Measurements from ENCODE around the gene OR6B3. TPM values are rescaled to one million over a fixed set of nuclear protein-coding genes. Genes with fewer than 3 reads are reported as not detected.

OR6B3 gene
- total RNA-seq, 1 experiment from 2014 or later = not detected

DNA sequence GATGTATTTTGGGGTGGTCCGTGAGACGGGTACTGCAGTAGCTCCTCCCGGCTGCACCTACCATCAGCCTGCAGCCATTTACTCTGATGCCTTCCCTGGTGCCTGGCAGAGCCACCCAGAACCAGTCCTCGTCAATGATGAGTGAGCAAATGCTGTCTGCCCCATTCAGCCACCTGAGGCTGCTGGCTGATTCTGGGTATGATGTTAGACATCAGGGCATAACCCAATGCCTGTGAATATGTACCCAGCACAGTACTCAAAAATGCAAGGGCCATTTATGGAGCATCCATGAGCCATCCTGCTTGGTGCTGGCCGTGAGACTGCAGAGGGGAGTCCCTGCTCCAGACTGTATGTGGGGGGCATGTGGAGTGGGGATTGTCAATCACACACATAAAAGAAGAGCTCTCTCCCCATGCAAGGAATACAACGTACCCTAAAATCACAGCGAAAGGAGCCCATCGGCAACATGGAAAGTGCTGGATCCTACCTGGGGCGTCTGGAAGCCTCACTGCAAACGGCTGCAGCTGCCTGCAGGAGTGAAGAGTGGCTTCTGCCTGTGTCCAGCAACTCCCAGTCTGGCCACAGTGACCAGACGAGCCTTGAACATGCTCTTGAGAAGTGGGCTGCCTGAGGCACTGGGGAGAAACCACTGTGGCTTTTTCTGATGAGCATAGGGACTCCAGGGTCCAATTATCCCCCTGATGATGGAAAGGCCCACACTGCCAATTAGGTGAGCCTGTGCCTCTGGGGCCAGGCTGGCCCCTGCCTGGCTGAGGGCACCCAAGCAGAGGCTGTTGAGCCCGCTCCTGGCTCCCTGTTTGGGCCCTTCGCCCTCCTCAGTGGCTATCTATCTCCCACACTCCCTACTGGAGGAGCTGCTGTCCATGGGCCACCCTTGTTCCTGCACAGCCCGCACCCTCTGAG, 20.7 kb downstream of the OR6B3 start:
- peak; percentile 67 for ATAC-seq
- DNase-seq (ENCODE audit: low read depth, low spot score) = no peak
- ChIA-PET CTCF (no interaction called here), POLR2A (no interaction called here)
- no TSS peak for BruUV-seq (replicated peaks)
- peaks cover 18% of the 10 kb centered on the region for H3K27me3 ChIP-seq (ENCODE audit: control insufficient read depth, insufficient read depth, low read length)
- H3K4me1 ChIP-seq (ENCODE audit: control insufficient read depth, insufficient read depth, low read length) = no peaks in the 10 kb centered on the region
- intact Hi-C loops (cut with micrococcal nuclease; ENCODE audit: unreplicated experiment) = no loop called here
- in situ Hi-C loops (cut with HindIII; ENCODE audit: low pct_unique_long_range_greater_than_20kb, low sequenced_read_pairs) = no loop called here
- H3K9me3 ChIP-seq (ENCODE audit: control insufficient read depth, insufficient read depth, low read depth, low read length) = no peaks in the 10 kb centered on the region
- TF ChIP-seq TCF7L2 (IDR thresholded peaks at IDR 0.05; ENCODE audit: low read depth, low read length) = no peak
- no peak for TF ChIP-seq POLR2AphosphoS5 (IDR thresholded peaks at IDR 0.05; ENCODE audit: low read depth, low read length)
- TF ChIP-seq, protein P1, sequence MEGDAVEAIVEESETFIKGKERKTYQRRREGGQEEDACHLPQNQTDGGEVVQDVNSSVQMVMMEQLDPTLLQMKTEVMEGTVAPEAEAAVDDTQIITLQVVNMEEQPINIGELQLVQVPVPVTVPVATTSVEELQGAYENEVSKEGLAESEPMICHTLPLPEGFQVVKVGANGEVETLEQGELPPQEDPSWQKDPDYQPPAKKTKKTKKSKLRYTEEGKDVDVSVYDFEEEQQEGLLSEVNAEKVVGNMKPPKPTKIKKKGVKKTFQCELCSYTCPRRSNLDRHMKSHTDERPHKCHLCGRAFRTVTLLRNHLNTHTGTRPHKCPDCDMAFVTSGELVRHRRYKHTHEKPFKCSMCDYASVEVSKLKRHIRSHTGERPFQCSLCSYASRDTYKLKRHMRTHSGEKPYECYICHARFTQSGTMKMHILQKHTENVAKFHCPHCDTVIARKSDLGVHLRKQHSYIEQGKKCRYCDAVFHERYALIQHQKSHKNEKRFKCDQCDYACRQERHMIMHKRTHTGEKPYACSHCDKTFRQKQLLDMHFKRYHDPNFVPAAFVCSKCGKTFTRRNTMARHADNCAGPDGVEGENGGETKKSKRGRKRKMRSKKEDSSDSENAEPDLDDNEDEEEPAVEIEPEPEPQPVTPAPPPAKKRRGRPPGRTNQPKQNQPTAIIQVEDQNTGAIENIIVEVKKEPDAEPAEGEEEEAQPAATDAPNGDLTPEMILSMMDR (IDR thresholded peaks at IDR 0.05) = no peak
- no peak for TF ChIP-seq SIN3A (IDR thresholded peaks at IDR 0.05; ENCODE audit: borderline replicate concordance, insufficient read depth, low read depth, low read length)
- TF ChIP-seq, protein P2, sequence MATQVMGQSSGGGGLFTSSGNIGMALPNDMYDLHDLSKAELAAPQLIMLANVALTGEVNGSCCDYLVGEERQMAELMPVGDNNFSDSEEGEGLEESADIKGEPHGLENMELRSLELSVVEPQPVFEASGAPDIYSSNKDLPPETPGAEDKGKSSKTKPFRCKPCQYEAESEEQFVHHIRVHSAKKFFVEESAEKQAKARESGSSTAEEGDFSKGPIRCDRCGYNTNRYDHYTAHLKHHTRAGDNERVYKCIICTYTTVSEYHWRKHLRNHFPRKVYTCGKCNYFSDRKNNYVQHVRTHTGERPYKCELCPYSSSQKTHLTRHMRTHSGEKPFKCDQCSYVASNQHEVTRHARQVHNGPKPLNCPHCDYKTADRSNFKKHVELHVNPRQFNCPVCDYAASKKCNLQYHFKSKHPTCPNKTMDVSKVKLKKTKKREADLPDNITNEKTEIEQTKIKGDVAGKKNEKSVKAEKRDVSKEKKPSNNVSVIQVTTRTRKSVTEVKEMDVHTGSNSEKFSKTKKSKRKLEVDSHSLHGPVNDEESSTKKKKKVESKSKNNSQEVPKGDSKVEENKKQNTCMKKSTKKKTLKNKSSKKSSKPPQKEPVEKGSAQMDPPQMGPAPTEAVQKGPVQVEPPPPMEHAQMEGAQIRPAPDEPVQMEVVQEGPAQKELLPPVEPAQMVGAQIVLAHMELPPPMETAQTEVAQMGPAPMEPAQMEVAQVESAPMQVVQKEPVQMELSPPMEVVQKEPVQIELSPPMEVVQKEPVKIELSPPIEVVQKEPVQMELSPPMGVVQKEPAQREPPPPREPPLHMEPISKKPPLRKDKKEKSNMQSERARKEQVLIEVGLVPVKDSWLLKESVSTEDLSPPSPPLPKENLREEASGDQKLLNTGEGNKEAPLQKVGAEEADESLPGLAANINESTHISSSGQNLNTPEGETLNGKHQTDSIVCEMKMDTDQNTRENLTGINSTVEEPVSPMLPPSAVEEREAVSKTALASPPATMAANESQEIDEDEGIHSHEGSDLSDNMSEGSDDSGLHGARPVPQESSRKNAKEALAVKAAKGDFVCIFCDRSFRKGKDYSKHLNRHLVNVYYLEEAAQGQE (IDR thresholded peaks at IDR 0.05; ENCODE audit: insufficient read depth in 1 of 2, low read depth in 2 of 2, low read length in 1 of 2) = no peak
- H3K27ac ChIP-seq (ENCODE audit: low read length) = no peak overlapping the region
- no peaks in the 10 kb centered on the region for H3K36me3 ChIP-seq (ENCODE audit: control insufficient read depth, insufficient read depth, low read length)
- no peak overlapping the region; a peak in 1 of 4 replicates for H3K4me3 ChIP-seq (ENCODE audit: low read depth in 2 of 2, low read length in 2 of 2)

GRCh38 chr2:240030379-240031094, 22.8 kb downstream of the OR6B3 start, which contains the start of gene OR6B2:
OR6B2 (minus strand) TSS chr2:240030429; CDS start chr2:240030429, 0 bp downstream.
- Histone ChIP-seq H3K27ac (ENCODE audit: low read length) (no peak within 1 kb of the TSS), H3K36me3 (ENCODE audit: control insufficient read depth, insufficient read depth, low read length) (peaks cover under 1% of the 10 kb centered on the region; the same call in 1 of the 2 replicates), H3K4me3 (ENCODE audit: low read depth in 2 of 2, low read length in 2 of 2) (no peak within 1 kb of the TSS), H3K27me3 (ENCODE audit: control insufficient read depth, insufficient read depth, low read length) (peaks cover 18% of the 10 kb centered on the region), H3K9me3 (ENCODE audit: control insufficient read depth, insufficient read depth, low read depth, low read length) (no peaks in the 10 kb centered on the region), H3K4me1 (ENCODE audit: control insufficient read depth, insufficient read depth, low read length) (no peaks in the 10 kb centered on the region)
- ATAC-seq (no peak), DNase-seq (ENCODE audit: low read depth, low spot score) (no peak)
- no peak for TF ChIP-seq POLR2AphosphoS5 (IDR thresholded peaks at IDR 0.05; ENCODE audit: low read depth, low read length)
- TF ChIP-seq, protein P1 (IDR thresholded peaks at IDR 0.05) = no peak
- no peak for TF ChIP-seq SIN3A (IDR thresholded peaks at IDR 0.05; ENCODE audit: borderline replicate concordance, insufficient read depth, low read depth, low read length)
- TF ChIP-seq, protein P2 (IDR thresholded peaks at IDR 0.05; ENCODE audit: insufficient read depth in 1 of 2, low read depth in 2 of 2, low read length in 1 of 2) = no peak
- TF ChIP-seq TCF7L2 (IDR thresholded peaks at IDR 0.05; ENCODE audit: low read depth, low read length) = no peak
- intact Hi-C loops (cut with micrococcal nuclease; ENCODE audit: unreplicated experiment) (no loop called here), in situ Hi-C loops (cut with HindIII; ENCODE audit: low pct_unique_long_range_greater_than_20kb, low sequenced_read_pairs) (no loop called here)
- CTCF ChIA-PET = no interaction called here
- no TSS peak for BruUV-seq (replicated peaks)
- POLR2A ChIA-PET = no interaction called here

All from Panc1 (cell line).